Keratinocyte (primary cell): ENCODE results near the gene PSME3. TPM values are rescaled to one million over a fixed set of nuclear protein-coding genes. Genes with fewer than 3 reads are reported as not detected.

ENCODE experiments used
- DNase-seq: peaks from one replicate; pipeline ENCODE4 v3.0.0-alpha.2; 2011; ENCODE audit warnings: low read depth, missing footprints, low spot score
- FAIRE-seq: peaks from 2 replicates; lab custom pipeline; 2011; peaks lifted over from hg19 to GRCh38; lab: Jason Lieb, UNC
- H2AFZ ChIP-seq: 2 replicates; pipeline ENCODE4 v1.6.0; 2012; ENCODE audit warnings: low read length, control low read depth, inconsistent platforms; ENCODE audit not compliant: control insufficient read depth
- H3K27ac ChIP-seq: 2 replicates; pipeline ENCODE4 v1.5.1; 2011; ENCODE audit warnings: low read length; ENCODE audit not compliant: control insufficient read depth, insufficient read depth
- H3K27me3 ChIP-seq: 3 replicates; pipeline ENCODE4 v1.6.0; 2011; ENCODE audit warnings: low read length; ENCODE audit not compliant: control insufficient read depth, insufficient read depth; ENCODE audit errors: extremely low read depth
- H3K36me3 ChIP-seq, 2 experiments: 2 replicates in 1 of 2; 3 replicates in 1 of 2; pipeline ENCODE4 v1.5.1; 2011; ENCODE audit warnings: low read length in 2 of 2, mild to moderate bottlenecking in 1 of 2; ENCODE audit not compliant: control insufficient read depth in 2 of 2, insufficient read depth in 2 of 2; ENCODE audit errors: extremely low read depth in 1 of 2
- H3K4me1 ChIP-seq: 3 replicates; pipeline ENCODE4 v1.5.1; 2011; ENCODE audit warnings: low read length; ENCODE audit not compliant: control insufficient read depth, insufficient read depth; ENCODE audit errors: extremely low read depth
- H3K4me2 ChIP-seq: 3 replicates; pipeline ENCODE4 v1.6.0; 2011; ENCODE audit warnings: low read depth, low read length; ENCODE audit not compliant: control insufficient read depth, insufficient read depth; ENCODE audit errors: extremely low read depth
- H3K4me3 ChIP-seq, 3 experiments: fragments of 200-600 bp in 1 of 3; sonication (generic) in 1 of 3; 2 replicates in 2 of 3; 3 replicates in 1 of 3; pipeline ENCODE4 v1.5.1; 2011 to 2016; ENCODE audit warnings: low read length in 3 of 3, mild to moderate bottlenecking in 3 of 3, control low read depth in 2 of 3, inconsistent platforms in 1 of 3, low read depth in 1 of 3, mixed read lengths in 1 of 3, mixed run types in 1 of 3, moderate library complexity in 1 of 3; ENCODE audit not compliant: control insufficient read depth in 2 of 3, insufficient read depth in 2 of 3; ENCODE audit errors: extremely low read depth in 1 of 3
- H3K79me2 ChIP-seq: 2 replicates; pipeline ENCODE4 v1.6.0; 2012; ENCODE audit warnings: low read length; ENCODE audit not compliant: control insufficient read depth, insufficient read depth
- H3K9ac ChIP-seq: 3 replicates; pipeline ENCODE4 v1.6.0; 2011; ENCODE audit warnings: low read length; ENCODE audit not compliant: control insufficient read depth, insufficient read depth; ENCODE audit errors: extremely low read depth
- H3K9me1 ChIP-seq: 3 replicates; pipeline ENCODE4 v1.6.0; 2011; ENCODE audit warnings: low read length; ENCODE audit not compliant: control insufficient read depth, insufficient read depth; ENCODE audit errors: extremely low read depth
- H3K9me3 ChIP-seq: 2 replicates; pipeline ENCODE4 v1.5.1; 2012; ENCODE audit warnings: low read depth, low read length; ENCODE audit not compliant: control insufficient read depth
- H4K20me1 ChIP-seq: 3 replicates; pipeline ENCODE4 v1.6.0; 2011; ENCODE audit warnings: low read length; ENCODE audit not compliant: control insufficient read depth, insufficient read depth; ENCODE audit errors: extremely low read depth
- EZH2 ChIP-seq: IDR thresholded peaks from one replicate; pipeline ENCODE4 v1.6.1; 2012; ENCODE audit warnings: inconsistent platforms, mild to moderate bottlenecking, low read length, moderate library complexity
- dilution Hi-C: fragments of 300-500 bp; cut with MboI; formaldehyde crosslinking; loops from one replicate; pipeline ENCODE4 v1.7.0; 2020; ENCODE audit warnings: low sequenced_read_pairs; ENCODE audit not compliant: extremely low pct_ligation_motif_present
- polyA plus RNA-seq, 5 experiments: library from polyadenylated mRNA; depleted of rRNA in 3 of 5; stranded (reverse) in 3 of 5; stranded (forward) in 1 of 5; unstranded in 1 of 5; fragments of >200 nt; gene quantifications; 1 replicate in 1 of 5; 2 replicates in 3 of 5; 3 replicates in 1 of 5; pipeline versions ENCODE4 v1.2.1 to v1.2.3, GENCODE V29; 2011 to 2012; ENCODE audit warnings: missing spikeins in 2 of 5, low read depth in 1 of 5, low replicate concordance in 1 of 5
- TF ChIP-seq, protein P1 (sequence below), 3 experiments: IDR thresholded peaks in 1 of 3; conservative IDR thresholded peaks in 1 of 3; optimal IDR thresholded peaks in 1 of 3; 2 replicates in 2 of 3; 3 replicates in 1 of 3; pipeline versions ENCODE3 to v1.5.1; 2011; ENCODE audit warnings: low read length in 3 of 3, mild to moderate bottlenecking in 3 of 3, moderate library complexity in 2 of 3, control low read depth in 1 of 3, inconsistent platforms in 1 of 3; ENCODE audit not compliant: insufficient read depth in 2 of 3; ENCODE audit errors: extremely low read depth in 1 of 3

The PSME3 gene
- polyA plus RNA-seq, 1 donor (not counting 4 experiments of a cell fraction or from before 2014, with no cell fraction given), result 190 TPM

DNA sequence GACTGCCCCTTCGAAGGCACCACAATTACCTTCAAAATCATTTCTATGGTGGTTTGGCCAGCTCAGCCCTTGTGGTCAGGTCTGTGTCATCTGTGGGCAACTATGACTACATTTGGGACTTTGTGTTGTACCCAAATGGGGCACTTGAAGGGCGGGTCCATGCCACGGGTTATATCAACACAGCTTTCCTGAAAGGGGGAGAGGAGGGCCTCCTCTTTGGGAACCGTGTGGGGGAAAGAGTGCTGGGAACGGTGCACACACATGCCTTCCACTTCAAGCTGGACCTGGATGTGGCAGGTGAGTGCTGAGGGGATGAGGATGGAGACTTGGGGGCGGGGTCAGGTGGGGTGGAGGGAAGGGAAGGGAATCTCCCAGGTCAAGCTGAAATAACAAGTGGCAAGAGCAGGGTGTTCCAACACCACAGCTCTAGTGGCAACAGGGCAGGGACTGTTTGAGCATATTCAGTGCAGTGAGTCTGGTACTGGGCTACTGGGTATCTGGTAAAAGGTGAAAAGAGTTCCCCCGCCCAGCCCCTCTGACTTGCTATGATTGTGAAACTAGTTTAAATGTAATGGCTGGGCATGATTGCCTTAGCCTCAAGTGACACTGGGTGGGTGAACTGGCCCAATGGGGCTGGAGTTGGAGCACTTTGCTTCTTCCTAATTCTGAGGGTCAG lies 12.9 kb downstream of the PSME3 start:
- Histone ChIP-seq H3K79me2 (no peaks in the 10 kb centered on the region), H3K36me3 (peaks cover 29 to 34% of the 10 kb centered on the region in 2 experiments), H3K4me1 (no peaks in the 10 kb centered on the region), H2AFZ (no peak overlapping the region), H3K9me1 (no peaks in the 10 kb centered on the region), H3K4me2 (no peak overlapping the region), H3K27me3 (no peaks in the 10 kb centered on the region), H3K9me3 (no peaks in the 10 kb centered on the region), H3K4me3 (no peak overlapping the region), H4K20me1 (peaks cover 3% of the 10 kb centered on the region), H3K27ac (no peak overlapping the region), H3K9ac (no peak overlapping the region)
- no peak for DNase-seq
- no peak for TF ChIP-seq EZH2
- TF ChIP-seq, protein P1, sequence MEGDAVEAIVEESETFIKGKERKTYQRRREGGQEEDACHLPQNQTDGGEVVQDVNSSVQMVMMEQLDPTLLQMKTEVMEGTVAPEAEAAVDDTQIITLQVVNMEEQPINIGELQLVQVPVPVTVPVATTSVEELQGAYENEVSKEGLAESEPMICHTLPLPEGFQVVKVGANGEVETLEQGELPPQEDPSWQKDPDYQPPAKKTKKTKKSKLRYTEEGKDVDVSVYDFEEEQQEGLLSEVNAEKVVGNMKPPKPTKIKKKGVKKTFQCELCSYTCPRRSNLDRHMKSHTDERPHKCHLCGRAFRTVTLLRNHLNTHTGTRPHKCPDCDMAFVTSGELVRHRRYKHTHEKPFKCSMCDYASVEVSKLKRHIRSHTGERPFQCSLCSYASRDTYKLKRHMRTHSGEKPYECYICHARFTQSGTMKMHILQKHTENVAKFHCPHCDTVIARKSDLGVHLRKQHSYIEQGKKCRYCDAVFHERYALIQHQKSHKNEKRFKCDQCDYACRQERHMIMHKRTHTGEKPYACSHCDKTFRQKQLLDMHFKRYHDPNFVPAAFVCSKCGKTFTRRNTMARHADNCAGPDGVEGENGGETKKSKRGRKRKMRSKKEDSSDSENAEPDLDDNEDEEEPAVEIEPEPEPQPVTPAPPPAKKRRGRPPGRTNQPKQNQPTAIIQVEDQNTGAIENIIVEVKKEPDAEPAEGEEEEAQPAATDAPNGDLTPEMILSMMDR (optimal IDR thresholded peaks at IDR 0.05 in 1 of 3, IDR thresholded peaks at IDR 0.05 in 1 of 3, conservative IDR thresholded peaks at IDR 0.05 in 1 of 3; ENCODE audit: extremely low read depth in 1 of 3, insufficient read depth in 2 of 3, low read length in 3 of 3), result no peak
- dilution Hi-C loops, result loop anchor here (25.0 kb wide), 1 partner anchor 91 kb away; no protein-coding TSS in a partner anchor
- no peak for FAIRE-seq

DNA sequence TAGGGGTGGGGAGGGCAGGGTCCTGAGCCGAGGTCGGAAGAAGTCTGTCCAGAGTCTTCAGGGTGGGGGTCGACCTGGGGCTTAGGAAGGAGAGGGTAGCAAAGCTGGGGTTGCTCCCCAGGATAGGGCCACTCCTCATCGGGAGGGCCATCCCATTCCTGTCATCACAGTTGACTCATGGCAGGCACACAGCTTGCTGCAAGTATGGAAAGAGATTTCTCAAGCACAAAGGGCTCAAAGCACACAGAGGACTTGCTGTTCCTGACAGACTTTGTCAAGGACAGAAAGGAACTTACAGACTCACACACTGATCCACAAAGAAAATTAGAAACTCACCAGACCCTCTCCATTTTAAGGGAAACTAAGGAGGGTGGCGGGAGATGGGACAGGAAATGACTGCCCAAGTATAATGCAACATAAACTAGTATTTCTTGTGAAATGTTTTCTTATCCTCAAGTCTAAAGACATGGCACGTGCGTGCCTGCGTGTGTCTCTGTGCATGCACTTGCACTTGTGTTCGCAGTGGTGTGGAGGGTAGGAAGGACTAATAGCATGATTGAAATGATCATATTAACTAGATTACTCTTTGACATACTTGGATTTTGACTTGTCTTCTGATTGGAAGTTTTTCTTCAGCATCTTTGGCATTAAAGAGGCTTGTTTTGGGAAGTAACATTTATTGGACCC lies 13.5 kb downstream of the PSME3 start:
- no peak overlapping the region for H3K4me2 ChIP-seq
- H3K9ac ChIP-seq, result no peak overlapping the region
- no peak for TF ChIP-seq EZH2
- TF ChIP-seq, protein P1 (optimal IDR thresholded peaks at IDR 0.05 in 1 of 3, IDR thresholded peaks at IDR 0.05 in 1 of 3, conservative IDR thresholded peaks at IDR 0.05 in 1 of 3; ENCODE audit: extremely low read depth in 1 of 3, insufficient read depth in 2 of 3, low read length in 3 of 3), result no peak
- H4K20me1 ChIP-seq, result peaks cover 3% of the 10 kb centered on the region
- no peaks in the 10 kb centered on the region for H3K9me1 ChIP-seq
- no peak overlapping the region for H3K4me3 ChIP-seq
- no peak overlapping the region for H2AFZ ChIP-seq
- H3K27me3 ChIP-seq, result no peaks in the 10 kb centered on the region
- FAIRE-seq (no peak), DNase-seq (no peak)
- no peaks in the 10 kb centered on the region for H3K4me1 ChIP-seq
- dilution Hi-C loops, result loop anchor here (25.0 kb wide), 1 partner anchor 91 kb away; no protein-coding TSS in a partner anchor
- no peaks in the 10 kb centered on the region for H3K9me3 ChIP-seq
- peaks cover 25 to 30% of the 10 kb centered on the region in 2 experiments for H3K36me3 ChIP-seq
- H3K27ac ChIP-seq, result no peak overlapping the region
- H3K79me2 ChIP-seq, result no peaks in the 10 kb centered on the region
